Right cardiac atrium (tissue), 5 donors: ENCODE data around the gene TGM5. TPM values are rescaled to one million over a fixed set of nuclear protein-coding genes. Genes with fewer than 3 reads are reported as not detected.

Experiments
- ATAC-seq, 2 donors: fragments of 200-7000 bp; cut with Tn5 transposase; one replicate each; pipeline versions ENCODE4 v1.8.0 to v1.9.1; 2020; ENCODE audit warnings: moderate library complexity in 2 of 2, mild to moderate bottlenecking in 1 of 2
- DNase-seq, 3 donors: peaks; one replicate each; pipeline ENCODE4 v3.0.0-alpha.2; 2020
- H3K27ac ChIP-seq: one replicate; pipeline ENCODE4 v1.5.1; 2013; ENCODE audit warnings: mild to moderate bottlenecking, low read length, control low read depth, moderate library complexity
- H3K27me3 ChIP-seq: one replicate; pipeline ENCODE4 v1.6.1; 2013; ENCODE audit not compliant: control insufficient read depth, insufficient read depth
- H3K4me1 ChIP-seq: one replicate; pipeline ENCODE4 v1.6.1; 2013; ENCODE audit warnings: low read length; ENCODE audit not compliant: control insufficient read depth, insufficient read depth
- H3K4me3 ChIP-seq: one replicate; pipeline ENCODE4 v1.5.1; 2013; ENCODE audit warnings: low read length, control low read depth
- H3K9me3 ChIP-seq: one replicate; pipeline ENCODE4 v1.6.1; 2013; ENCODE audit warnings: low read length; ENCODE audit not compliant: control insufficient read depth
- WGBS: extraction: QIAGEN DNeasy Blood & Tissue Kit; methylation state at CpG from one replicate; pipeline ENCODE4 v1.1.7; 2013; 5-methylcytosine and 5-hydroxymethylcytosine counted together
- intact Hi-C, 4 donors: fragments of 100-400 bp; cut with DNase I; formaldehyde crosslinking; loops; one replicate each; pipeline versions ENCODE4 v1.11.0 to v1.14.0; 2022 to 2023
- polyA plus RNA-seq: library from polyadenylated mRNA; stranded (reverse); fragments of 200-250 nt; gene quantifications from one replicate; pipeline ENCODE4 v1.2.3, GENCODE V29; 2013
- total RNA-seq, 4 donors: library from RNA; stranded (reverse); fragmentation: NEBNext Ultra II Directional; extraction: Animal tissue kit (Norgen Biotek cat#: 25700); gene quantifications; one replicate each; pipeline ENCODE4 v1.2.1, GENCODE V29; 2021
- donor health status: healthy with polysubstance abuse.
- donor health status: DM: no; HTN: yes; CAD: no.
- donor health status: DM: no; HTN: no; CAD: no.
- donor health status: DM: no; HTN: yes; CAD: no; lungs with severe emphysema.
- donor health status: DM: yes; HTN: yes; CAD: no.

The TGM5 gene
- total and polyA plus RNA-seq, 5 donors: 0.02 TPM; not detected in 4

DNA sequence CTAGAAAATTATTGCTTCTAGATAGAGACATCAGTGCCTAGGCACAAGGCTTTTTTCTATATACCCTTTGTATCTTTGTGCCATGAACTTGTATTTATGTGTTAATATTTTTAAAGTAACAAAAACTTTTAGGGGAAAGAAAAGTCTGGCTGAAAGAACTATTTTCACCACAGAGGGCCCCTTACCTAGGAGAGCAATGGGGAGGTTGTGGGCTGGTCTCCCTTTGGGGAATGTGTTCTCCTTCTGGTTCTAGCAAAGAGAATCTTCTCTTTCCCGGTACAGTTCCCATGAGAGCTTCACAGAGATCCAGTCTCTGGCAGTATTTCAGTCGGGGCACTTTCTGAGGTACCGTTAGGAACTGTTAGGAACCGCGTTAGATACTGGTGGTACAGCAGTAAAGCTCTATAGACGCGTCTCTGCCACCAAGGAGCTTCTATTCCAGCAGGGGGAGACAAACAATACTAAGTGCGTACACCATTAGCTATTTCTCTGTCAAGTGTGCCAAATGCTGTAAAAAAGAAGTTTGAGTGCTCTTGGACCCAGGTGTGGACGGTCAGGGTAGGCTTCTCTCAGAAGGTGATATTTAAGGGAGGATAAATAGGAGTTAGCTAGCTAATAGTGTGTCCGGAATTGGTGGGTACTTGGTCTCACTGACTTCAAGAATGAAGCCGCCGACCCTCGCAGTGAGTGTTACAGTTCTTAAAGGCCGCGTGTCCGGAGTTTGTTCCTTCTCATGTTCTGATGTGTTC, 41.4 kb downstream of the TGM5 start:
- H3K27ac ChIP-seq: no peak overlapping the region
- no peaks in the 10 kb centered on the region for H3K27me3 ChIP-seq
- H3K4me3 ChIP-seq: no peak overlapping the region
- no peaks in the 10 kb centered on the region for H3K9me3 ChIP-seq
- ATAC-seq (peak; percentile 84 to 85), DNase-seq (no peak)
- WGBS: 48% methylated on average over 16 of the region's 16 CpGs
- intact Hi-C loops: loop anchor here in 3 of 4 donors (2.0 to 5.0 kb wide), 3 partner anchors 59 to 62 kb away; no protein-coding TSS in a partner anchor
- H3K4me1 ChIP-seq: no peaks in the 10 kb centered on the region

GRCh38 chr15:43221422-43221821, 45.3 kb downstream of the TGM5 start:
- ATAC-seq: no peak
- WGBS: 78% methylated on average over 1 of the region's 1 CpG
- Histone ChIP-seq H3K9me3 (no peaks in the 10 kb centered on the region), H3K4me3 (no peak overlapping the region), H3K27me3 (no peaks in the 10 kb centered on the region), H3K4me1 (no peaks in the 10 kb centered on the region), H3K27ac (no peak overlapping the region)
- intact Hi-C loops: no loop called here
- no peak for DNase-seq

GRCh38 chr15:43220991-43221403, 45.7 kb downstream of the TGM5 start, which contains the start of gene EPB42:
Gene EPB42 (minus strand): TSS chr15:43221018. CDS start chr15:43220825, 193 bp downstream.
- no peak for ATAC-seq
- intact Hi-C loops: no loop called here

GRCh38 chr15:43219929-43220928, 46.5 kb downstream of the TGM5 start:
- Histone ChIP-seq H3K4me3 (no peak overlapping the region), H3K27me3 (no peaks in the 10 kb centered on the region), H3K9me3 (no peaks in the 10 kb centered on the region), H3K27ac (no peak overlapping the region), H3K4me1 (no peaks in the 10 kb centered on the region)
- DNase-seq (no peak), ATAC-seq (no peak)
- intact Hi-C loops: no loop called here
- WGBS: 82% methylated on average over 16 of the region's 16 CpGs

More at GRCh38 chr15:43220991-43221403, 45.7 kb downstream of the TGM5 start, which contains the start of gene EPB42:
- Histone ChIP-seq H3K27ac (no peak within 1 kb of the TSS), H3K27me3 (no peaks in the 10 kb centered on the region), H3K4me1 (no peaks in the 10 kb centered on the region), H3K9me3 (no peaks in the 10 kb centered on the region), H3K4me3 (no peak within 1 kb of the TSS)
- WGBS: 51% methylated on average over 3 of the region's 3 CpGs
- DNase-seq: no peak

- Histone ChIP-seq H3K27me3 (no peaks in the 10 kb centered on the region), H3K4me3 (no peak overlapping the region), H3K27ac (no peak overlapping the region), H3K4me1 (no peaks in the 10 kb centered on the region), H3K9me3 (no peaks in the 10 kb centered on the region)
- WGBS: 45% methylated on average over 13 of the region's 13 CpGs
- DNase-seq: no peak
- intact Hi-C loops: no loop called here
- ATAC-seq: no peak
These were observed 47.6 kb downstream of the TGM5 start for GRCh38 chr15:43218908-43219706.

- no peak overlapping the region for H3K4me3 ChIP-seq
- no peak overlapping the region for H3K27ac ChIP-seq
- 82% methylated on average over 7 of the region's 7 CpGs for WGBS
- no peaks in the 10 kb centered on the region for H3K9me3 ChIP-seq
- no peaks in the 10 kb centered on the region for H3K4me1 ChIP-seq
- no peak for DNase-seq
- no peak for ATAC-seq
- intact Hi-C loops: no loop called here
- H3K27me3 ChIP-seq: no peaks in the 10 kb centered on the region
These were observed 50.8 kb downstream of the TGM5 start for GRCh38 chr15:43215961-43216360.

- ATAC-seq (peak; percentile 22 to 40), DNase-seq (no peak)
- 84% methylated on average over 6 of the region's 6 CpGs for WGBS
- intact Hi-C loops: no loop called here
- Histone ChIP-seq H3K27me3 (no peaks in the 10 kb centered on the region), H3K9me3 (no peaks in the 10 kb centered on the region), H3K4me1 (no peaks in the 10 kb centered on the region), H3K4me3 (no peak overlapping the region), H3K27ac (no peak overlapping the region)
These were observed 52.0 kb downstream of the TGM5 start for GRCh38 chr15:43214592-43215295.

DNA sequence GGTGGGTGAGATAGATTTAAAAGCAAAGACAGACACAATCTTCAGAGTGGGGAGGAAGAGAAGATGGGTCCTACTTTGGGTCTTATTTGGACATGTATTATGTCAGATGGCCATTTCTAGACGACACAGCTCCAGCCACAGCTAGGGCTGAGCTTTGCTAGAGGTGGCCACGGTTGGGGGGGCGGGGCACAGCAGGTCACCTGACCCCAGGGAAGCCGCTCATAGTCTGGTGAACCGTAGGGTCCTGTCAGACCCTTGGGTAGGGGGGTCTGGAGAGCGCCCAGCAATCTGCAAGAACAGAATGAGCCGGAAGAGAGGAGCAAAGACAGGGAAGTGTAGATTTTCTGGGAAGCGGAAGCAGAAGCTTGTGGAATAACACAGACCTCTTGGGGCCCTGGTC, 52.6 kb downstream of the TGM5 start:
- DNase-seq: no peak
- 66% methylated on average over 8 of the region's 8 CpGs for WGBS

GRCh38 chr15:43213466-43213865, 53.3 kb downstream of the TGM5 start:
- no peak overlapping the region for H3K27ac ChIP-seq
- no peaks in the 10 kb centered on the region for H3K9me3 ChIP-seq
- 87% methylated on average over 5 of the region's 5 CpGs for WGBS
- DNase-seq: no peak
- H3K4me1 ChIP-seq: no peaks in the 10 kb centered on the region
- no peak for ATAC-seq
- intact Hi-C loops: no loop called here
- H3K4me3 ChIP-seq: no peak overlapping the region
- no peaks in the 10 kb centered on the region for H3K27me3 ChIP-seq

More for the DNA sequence above, 52.6 kb downstream of the TGM5 start:
- Histone ChIP-seq H3K4me3 (no peak overlapping the region), H3K27ac (no peak overlapping the region), H3K27me3 (no peaks in the 10 kb centered on the region), H3K9me3 (no peaks in the 10 kb centered on the region), H3K4me1 (no peaks in the 10 kb centered on the region)
- intact Hi-C loops: no loop called here
- ATAC-seq: peak in 1 of 2 donors; percentile 25

DNA sequence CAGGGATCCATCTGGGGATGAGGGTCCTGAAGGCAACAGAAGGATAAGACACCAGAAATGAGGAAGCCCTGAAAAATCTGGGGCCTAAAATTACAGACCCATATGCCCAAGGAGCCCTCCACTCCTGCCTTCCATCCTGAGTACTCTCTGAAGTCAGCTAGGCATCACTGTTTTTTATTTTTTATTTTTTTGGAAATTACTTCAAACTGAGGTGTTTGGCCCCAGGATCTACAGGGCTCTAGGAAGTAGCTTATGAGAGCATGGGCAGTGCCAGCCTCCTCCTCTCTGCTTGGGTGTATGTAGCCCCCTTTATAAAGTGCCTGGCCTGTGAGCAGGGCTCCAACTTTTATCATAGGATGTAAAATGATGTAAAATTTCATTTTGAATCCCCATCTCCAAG, 53.8 kb downstream of the TGM5 start:
- ATAC-seq: no peak
- no peak overlapping the region for H3K27ac ChIP-seq
- H3K4me3 ChIP-seq: no peak overlapping the region
- no peak for DNase-seq
- intact Hi-C loops: no loop called here
- no peaks in the 10 kb centered on the region for H3K4me1 ChIP-seq
- H3K27me3 ChIP-seq: no peaks in the 10 kb centered on the region
- H3K9me3 ChIP-seq: no peaks in the 10 kb centered on the region
